B cell (primary cell): ENCODE results near the gene PRKAR2A. TPM values are rescaled to one million over a fixed set of nuclear protein-coding genes. Genes with fewer than 3 reads are reported as not detected.

ENCODE experiments used
- ATAC-seq: fragments of 200-7000 bp; cut with Tn5 transposase; one replicate; pipeline ENCODE4 v1.10.0; 2021; ENCODE audit warnings: low read depth, mild to moderate bottlenecking, moderate number of reproducible peaks, moderate library complexity
- CTCF ChIA-PET: fragments of 350-600 bp; sonication (Branson Sonifier 250); formaldehyde crosslinking; loops from one replicate; lab custom pipeline; 2021; ENCODE audit warnings: antibody characterized with exemption, inconsistent platforms; lab: Charles Lee
- POLR2A ChIA-PET: fragments of 350-600 bp; sonication (Branson Sonifier 250); formaldehyde crosslinking; loops from one replicate; lab custom pipeline; 2021; ENCODE audit warnings: antibody characterized with exemption; lab: Charles Lee
- DNase-seq: peaks from one replicate; pipeline ENCODE4 v3.0.0; 2013
- H2AFZ ChIP-seq: 2 replicates; pipeline ENCODE4 v1.6.1; 2012; ENCODE audit warnings: mild to moderate bottlenecking, low read depth, low read length; ENCODE audit not compliant: insufficient read depth, poor library complexity, severe bottlenecking
- H3K27ac ChIP-seq, 2 donors: 1 replicate in 1 of 2; 2 replicates in 1 of 2; pipeline ENCODE4 v1.5.1; 2012 to 2013; ENCODE audit warnings: low read length in 2 of 2, mild to moderate bottlenecking in 2 of 2, moderate library complexity in 1 of 2
- H3K27me3 ChIP-seq, 4 experiments: fragments of 200-600 bp in 1 of 4; sonication (generic) in 1 of 4; replicated peaks in 1 of 4; 1 replicate in 2 of 4; 2 replicates in 2 of 4; pipeline versions ENCODE4 v1.6.1 to v1.7.0; 2013 to 2016; ENCODE audit warnings: low read length in 3 of 4, mild to moderate bottlenecking in 2 of 4, mixed read lengths in 1 of 4, moderate library complexity in 1 of 4; ENCODE audit not compliant: insufficient read depth in 4 of 4, control insufficient read depth in 3 of 4; ENCODE audit errors: control extremely low read depth in 1 of 4
- H3K36me3 ChIP-seq, 2 experiments: replicated peaks in 1 of 2; 1 replicate in 1 of 2; 2 replicates in 1 of 2; pipeline versions ENCODE4 v1.6.1 to v1.7.1; 2013; ENCODE audit warnings: low read length in 1 of 2; ENCODE audit not compliant: insufficient read depth in 2 of 2, control insufficient read depth in 1 of 2; ENCODE audit errors: control extremely low read depth in 1 of 2, extremely low read depth in 1 of 2
- H3K4me1 ChIP-seq, 2 donors: fragments of 200-600 bp in 1 of 2; sonication (generic) in 1 of 2; 1 replicate in 1 of 2; 2 replicates in 1 of 2; pipeline versions ENCODE4 v1.5.1 to v1.6.1; 2013 to 2017; ENCODE audit warnings: low read length in 2 of 2; ENCODE audit not compliant: control insufficient read depth in 2 of 2, insufficient read depth in 2 of 2
- H3K4me2 ChIP-seq: replicated peaks from 2 replicates; pipeline ENCODE3; 2012; ENCODE audit warnings: mild to moderate bottlenecking, low read depth, low read length; ENCODE audit not compliant: poor library complexity, severe bottlenecking
- H3K4me3 ChIP-seq, 5 experiments: fragments of 200-600 bp in 1 of 5; sonication (generic) in 1 of 5; 1 replicate in 3 of 5; 2 replicates in 2 of 5; pipeline versions ENCODE4 v1.5.1 to v1.7.0; 2011 to 2016; ENCODE audit warnings: low read length in 4 of 5, mild to moderate bottlenecking in 4 of 5, low read depth in 2 of 5, control low read depth in 1 of 5, moderate library complexity in 1 of 5; ENCODE audit not compliant: insufficient read depth in 1 of 5; ENCODE audit errors: control extremely low read depth in 1 of 5, extremely low read depth in 1 of 5
- H3K79me2 ChIP-seq: fragments of 200-600 bp; sonication (generic); one replicate; pipeline ENCODE4 v1.6.0; 2016; ENCODE audit warnings: low read length; ENCODE audit not compliant: control insufficient read depth, insufficient read depth
- H3K9ac ChIP-seq: fragments of 200-600 bp; sonication (generic); 2 replicates; pipeline ENCODE4 v1.6.1; 2017; ENCODE audit warnings: mild to moderate bottlenecking, low read length, moderate library complexity
- H3K9me3 ChIP-seq, 3 donors: one replicate each; pipeline versions ENCODE4 v1.6.1 to v1.7.1; 2013; ENCODE audit warnings: low read length in 2 of 3; ENCODE audit not compliant: control insufficient read depth in 2 of 3, insufficient read depth in 1 of 3; ENCODE audit errors: control extremely low read depth in 1 of 3
- H4K20me1 ChIP-seq: 2 replicates; pipeline ENCODE4 v1.6.0; 2012; ENCODE audit warnings: mild to moderate bottlenecking, low read length; ENCODE audit not compliant: insufficient read depth, control insufficient read depth, poor library complexity, severe bottlenecking
- H3K27ac Mint-ChIP-seq: one replicate; pipeline ENCODE4 v1.8.0; 2021; ENCODE audit warnings: mixed read lengths
- H3K27me3 Mint-ChIP-seq: one replicate; pipeline ENCODE4 v1.8.0; 2021; ENCODE audit warnings: mixed read lengths
- H3K4me1 Mint-ChIP-seq: one replicate; pipeline ENCODE4 v1.8.0; 2021; ENCODE audit warnings: mixed read lengths
- H3K4me3 Mint-ChIP-seq: one replicate; pipeline ENCODE4 v1.8.0; 2021; ENCODE audit warnings: mixed read lengths
- H3K9me3 Mint-ChIP-seq: one replicate; pipeline ENCODE4 v1.8.0; 2022; ENCODE audit warnings: mixed read lengths; ENCODE audit not compliant: insufficient read depth
- CTCF ChIP-seq: fragments of 200-600 bp; IDR thresholded peaks from one replicate; pipeline ENCODE4 v1.8.0; 2022; ENCODE audit warnings: antibody characterized with exemption, mild to moderate bottlenecking
- EZH2 ChIP-seq: IDR thresholded peaks from 2 replicates; pipeline ENCODE4 v1.6.1; 2012; ENCODE audit warnings: borderline replicate concordance, low read depth, mild to moderate bottlenecking, moderate library complexity, low read length; ENCODE audit not compliant: insufficient read depth, poor library complexity, severe bottlenecking
- WGBS: methylation state at CpG from one replicate; pipeline ENCODE4 v1.1.5; 2013; ENCODE audit warnings: missing lambda C conversion rate; ENCODE audit not compliant: insufficient coverage; 5-methylcytosine and 5-hydroxymethylcytosine counted together
- intact Hi-C: fragments of 100-400 bp; cut with micrococcal nuclease; formaldehyde crosslinking; loops from one replicate; pipeline ENCODE4 v1.10.0; 2022
- polyA plus RNA-seq: library from polyadenylated mRNA; depleted of rRNA; stranded (reverse); fragments of >200 nt; gene quantifications from 2 replicates; pipeline ENCODE4 v1.2.3, GENCODE V29; 2012
- total RNA-seq, 2 donors: library from RNA; stranded (reverse); fragments of 120-200 nt in 1 of 2; gene quantifications; 1 replicate in 1 of 2; 2 replicates in 1 of 2; pipeline versions ENCODE4 v1.2.3 to v1.2.4, GENCODE V29; 2013 to 2022

PRKAR2A gene
- total and polyA plus RNA-seq, 2 donors (not counting 1 experiment from before 2014, with no cell fraction given) = 4.3 to 25.0 TPM

GRCh38 chr3:48738926-48739616 is 108.6 kb downstream of the PRKAR2A start:
- Histone ChIP-seq H3K27ac (no peak overlapping the region), H3K27me3 (no peaks in the 10 kb centered on the region), H3K4me3 (no peak overlapping the region), H2AFZ (no peak overlapping the region), H3K4me2 (peak overlapping the region; percentile 57), H3K4me1 (peaks cover 0 to 8% of the 10 kb centered on the region in 2 donors), H3K9me3 (no peaks in the 10 kb centered on the region), H3K9ac (no peak overlapping the region), H3K79me2 (no peaks in the 10 kb centered on the region), H3K36me3 (no peaks in the 10 kb centered on the region), H4K20me1 (no peaks in the 10 kb centered on the region)
- 88% methylated on average over 6 of the region's 9 CpGs for WGBS
- H3K4me3 Mint-ChIP-seq = no peak overlapping the region
- H3K4me1 Mint-ChIP-seq = peaks cover 13% of the 10 kb centered on the region
- TF ChIP-seq CTCF (no peak), EZH2 (no peak)
- no peak overlapping the region for H3K27ac Mint-ChIP-seq
- no peaks in the 10 kb centered on the region for H3K27me3 Mint-ChIP-seq
- DNase-seq (no peak), ATAC-seq (no peak)
- ChIA-PET POLR2A (interaction anchor here (1.1 kb wide), 1 partner anchor 9 kb away, joined by 3 read pairs; no protein-coding TSS in a partner anchor), CTCF (interaction anchor here (0.7 to 2.8 kb wide), 19 partner anchors 9 to 705 kb away, joined by 3 to 13 read pairs (median 4); partner anchors contain the start of genes IP6K2 and SLC25A20)
- no peaks in the 10 kb centered on the region for H3K9me3 Mint-ChIP-seq
- intact Hi-C loops = no loop called here

DNA sequence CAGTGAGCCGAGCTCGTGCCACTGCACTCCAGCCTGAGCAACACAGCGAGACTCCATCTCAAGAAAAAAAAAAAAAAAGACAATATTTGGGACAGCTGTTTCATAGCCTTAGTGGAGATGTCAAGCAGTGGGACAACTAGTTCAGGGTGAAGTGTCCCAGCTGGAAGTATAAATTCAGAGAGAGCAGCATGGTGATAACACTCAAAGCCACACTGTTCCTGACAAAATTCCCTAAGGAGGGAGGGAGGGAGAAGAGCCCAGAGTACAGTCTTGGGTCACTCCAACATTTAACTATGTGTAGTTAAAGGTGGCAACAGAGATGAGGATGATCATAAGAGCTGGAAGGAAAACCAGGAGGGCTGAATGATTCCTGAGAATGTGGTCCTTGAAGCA is 109.5 kb downstream of the PRKAR2A start:
- Histone ChIP-seq H3K27ac (no peak overlapping the region), H3K4me1 (peaks cover 0 to 8% of the 10 kb centered on the region in 2 donors), H4K20me1 (no peaks in the 10 kb centered on the region), H3K4me3 (no peak overlapping the region), H2AFZ (no peak overlapping the region), H3K79me2 (no peaks in the 10 kb centered on the region), H3K36me3 (no peaks in the 10 kb centered on the region), H3K27me3 (no peaks in the 10 kb centered on the region), H3K4me2 (no peak overlapping the region), H3K9me3 (no peaks in the 10 kb centered on the region), H3K9ac (no peak overlapping the region)
- DNase-seq (no peak), ATAC-seq (no peak)
- Mint-ChIP-seq H3K27me3 (no peaks in the 10 kb centered on the region), H3K4me3 (no peak overlapping the region), H3K27ac (no peak overlapping the region), H3K4me1 (peaks cover 13% of the 10 kb centered on the region), H3K9me3 (no peaks in the 10 kb centered on the region)
- no CpG with 5 or more reads among the region's 3 CpGs for WGBS
- no peak for TF ChIP-seq EZH2
- TF ChIP-seq CTCF = no peak
- intact Hi-C loops = no loop called here
- ChIA-PET POLR2A (interaction anchor here (0.6 kb wide), 1 partner anchor 291 kb away, joined by 3 read pairs; no protein-coding TSS in a partner anchor), CTCF (interaction anchor here (0.7 to 3.8 kb wide), 6 partner anchors 8 to 338 kb away, joined by 3 to 22 read pairs (median 4); no protein-coding TSS in a partner anchor)
